Hematopoietic multipotent progenitor cell treated with erythropoietin and hydrocortisone succinate and interleukin-3 and kit ligand, for 8 days (in vitro differentiated cells): ENCODE results near the gene ACOT9.
"Not testable (repeated sequence)": the region's sequence is repeated elsewhere in the genome, so short reads cannot be mapped to it uniquely, and the experiment has no call there.

Experiments used
- DNase-seq: peaks from one replicate; pipeline ENCODE4 v3.0.0-alpha.2; 2015

Gene ACOT9

DNA sequence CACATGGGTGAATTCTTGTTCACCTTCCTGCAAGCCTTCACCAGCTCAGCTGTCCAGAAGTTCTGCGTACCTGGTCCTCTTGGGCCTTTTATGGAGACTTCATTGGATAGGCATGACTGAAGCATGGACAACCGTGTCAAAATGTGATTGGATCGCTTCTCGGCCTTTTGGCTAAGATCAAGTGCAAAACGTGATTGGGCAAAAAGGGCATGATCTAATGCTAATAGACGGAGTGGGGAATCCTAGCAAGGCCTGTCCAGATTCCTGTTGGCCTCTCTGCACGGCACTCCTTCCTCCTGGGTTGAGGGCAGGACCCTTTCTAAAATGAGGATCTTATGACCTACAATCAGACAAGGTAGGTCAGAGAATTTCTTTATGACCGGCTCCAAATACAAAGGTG, 50.9 kb downstream of the ACOT9 start:
- DNase-seq: no peak

DNA sequence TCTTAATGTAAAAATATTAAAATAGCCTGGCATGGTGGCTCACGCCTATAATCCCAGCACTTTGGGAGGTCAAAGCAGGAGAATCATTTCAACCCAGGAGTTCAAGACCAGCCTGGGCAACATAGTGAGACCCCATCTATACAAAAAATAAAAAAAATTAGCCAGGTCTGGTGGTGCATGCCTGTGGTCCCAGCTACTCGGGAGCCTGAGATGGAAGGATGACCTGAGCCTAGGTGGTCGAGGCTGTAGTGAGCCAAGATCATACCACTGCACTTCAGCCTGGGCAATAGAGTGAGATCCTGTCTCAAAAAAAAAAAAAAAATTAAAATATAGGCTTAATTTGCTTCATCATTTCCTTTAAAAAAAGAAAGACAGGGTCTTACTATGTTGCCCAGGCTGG, 66.6 kb downstream of the ACOT9 start:
- not testable (repeated sequence) for DNase-seq

DNA sequence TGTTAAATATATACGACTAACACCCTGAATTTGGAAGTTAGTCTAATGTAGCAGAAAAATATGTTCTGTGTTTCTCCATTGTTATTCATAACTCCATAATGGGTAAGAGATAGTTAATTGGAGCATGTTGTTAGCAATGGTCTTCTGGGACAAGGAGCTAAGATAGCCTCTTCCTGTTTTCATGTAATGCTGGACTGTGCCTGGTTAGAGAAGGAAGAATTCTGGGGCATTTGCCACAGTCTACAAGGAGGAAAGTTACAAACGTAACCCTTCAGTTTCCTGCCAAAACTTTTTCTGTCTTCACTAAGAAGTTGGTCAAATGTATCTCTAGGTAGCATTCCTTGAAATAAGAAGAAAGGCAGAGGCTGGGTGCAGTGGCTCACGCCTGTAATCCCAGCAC, 70.0 kb downstream of the ACOT9 start:
- DNase-seq: no peak

DNA sequence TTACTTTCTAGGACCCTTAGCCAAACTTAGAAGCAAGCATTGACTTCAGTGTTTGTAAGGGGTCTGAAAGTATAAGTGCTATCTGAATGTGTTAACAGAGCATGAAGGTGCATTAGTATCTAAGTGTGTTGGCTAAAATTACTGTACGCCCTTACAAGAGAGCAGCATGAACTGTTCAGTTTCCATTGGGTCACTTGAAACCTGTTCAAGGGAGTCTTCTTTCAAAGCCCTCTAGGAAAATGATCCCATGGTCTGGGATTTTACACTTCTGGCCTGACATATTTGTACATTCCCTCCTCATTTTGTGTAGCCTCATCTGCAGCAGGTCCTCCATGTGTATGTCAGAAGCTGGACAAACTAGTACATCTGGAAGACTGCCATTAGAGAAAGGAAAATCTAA, 72.5 kb downstream of the ACOT9 start:
- DNase-seq: no peak

DNA sequence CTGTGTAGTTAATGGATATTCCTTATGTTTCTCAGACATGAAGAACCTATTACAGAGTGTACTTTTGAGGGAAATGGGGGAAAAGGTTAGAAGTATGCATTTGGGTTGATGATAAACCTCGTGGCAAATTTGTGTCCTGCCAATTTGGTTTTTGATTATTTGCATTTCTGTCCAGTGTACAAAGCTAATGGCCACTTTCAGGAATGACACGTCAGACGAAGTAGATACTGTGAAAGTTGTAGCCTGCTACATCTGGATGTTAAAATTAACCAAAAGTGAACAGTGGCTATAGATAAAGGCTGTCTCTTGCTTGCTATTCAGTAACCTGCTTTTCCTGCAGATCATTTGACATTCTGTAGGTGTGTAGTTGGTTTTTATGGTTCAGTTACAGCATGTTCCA, 74.7 kb downstream of the ACOT9 start:
- peak; percentile 15 for DNase-seq

DNA sequence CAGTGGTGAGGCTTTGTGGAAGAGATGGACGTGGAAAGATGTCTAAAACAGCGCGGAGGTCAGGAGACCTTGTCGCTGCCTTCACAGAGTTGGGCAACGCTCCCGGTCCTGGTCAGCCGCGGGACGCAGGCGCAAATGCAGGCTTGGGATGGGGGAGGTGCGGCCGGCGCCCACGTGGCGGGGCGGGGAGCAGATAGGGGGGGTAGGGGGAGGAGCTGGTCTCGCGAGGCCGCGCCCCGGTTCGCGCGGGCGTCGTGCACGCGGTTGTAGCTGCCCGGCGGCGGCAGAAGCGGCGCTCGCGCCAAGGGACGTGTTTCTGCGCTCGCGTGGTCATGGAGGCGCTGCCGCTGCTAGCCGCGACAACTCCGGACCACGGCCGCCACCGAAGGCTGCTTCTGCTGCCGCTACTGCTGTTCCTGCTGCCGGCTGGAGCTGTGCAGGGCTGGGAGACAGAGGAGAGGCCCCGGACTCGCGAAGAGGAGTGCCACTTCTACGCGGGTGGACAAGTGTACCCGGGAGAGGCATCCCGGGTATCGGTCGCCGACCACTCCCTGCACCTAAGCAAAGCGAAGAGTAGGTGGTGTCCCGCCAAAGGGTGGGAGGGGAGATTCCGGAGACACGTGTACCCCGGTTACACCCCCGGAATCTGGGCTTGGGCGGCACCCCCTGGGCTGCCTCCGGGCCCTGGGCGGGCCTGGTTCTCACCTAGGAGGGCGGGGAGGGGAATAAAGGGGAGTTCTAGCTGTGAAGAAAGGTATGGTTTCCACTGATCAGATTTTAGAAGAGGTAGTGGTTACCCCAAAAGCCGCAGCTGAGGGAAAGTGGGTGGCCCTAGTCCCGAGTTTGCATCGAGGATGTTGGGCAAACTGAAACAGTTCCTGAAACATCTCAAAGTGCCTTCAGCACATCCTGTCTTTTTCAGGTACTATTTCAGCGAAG, 75.6 kb downstream of the ACOT9 start, which contains the start of gene PRDX4:
PRDX4 (plus strand) TSS at position 255 of the 939 bp plus-strand sequence; CDS start at position 333, 78 bp downstream.
- peak; percentile 84 for DNase-seq

DNA sequence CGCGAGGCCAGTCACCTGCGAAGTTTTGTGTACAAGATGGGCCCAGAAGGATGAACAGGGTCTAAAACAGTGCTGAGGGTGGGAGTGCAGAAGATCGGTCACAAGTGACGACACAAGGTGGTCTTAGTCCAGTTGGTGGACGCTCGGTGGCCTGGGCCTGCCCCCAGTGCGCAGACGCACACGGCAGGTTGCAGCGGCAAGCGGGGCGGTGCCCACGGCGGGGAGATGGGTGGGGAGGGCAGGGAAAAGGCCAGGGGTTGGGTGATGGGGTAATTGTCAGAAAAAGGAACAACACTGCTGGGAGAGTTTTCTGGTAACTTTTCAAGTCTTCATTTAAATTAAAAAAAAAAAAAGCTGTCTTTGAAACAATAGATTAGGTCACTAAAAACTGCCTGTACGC, 76.8 kb downstream of the ACOT9 start:
- DNase-seq: no peak

DNA sequence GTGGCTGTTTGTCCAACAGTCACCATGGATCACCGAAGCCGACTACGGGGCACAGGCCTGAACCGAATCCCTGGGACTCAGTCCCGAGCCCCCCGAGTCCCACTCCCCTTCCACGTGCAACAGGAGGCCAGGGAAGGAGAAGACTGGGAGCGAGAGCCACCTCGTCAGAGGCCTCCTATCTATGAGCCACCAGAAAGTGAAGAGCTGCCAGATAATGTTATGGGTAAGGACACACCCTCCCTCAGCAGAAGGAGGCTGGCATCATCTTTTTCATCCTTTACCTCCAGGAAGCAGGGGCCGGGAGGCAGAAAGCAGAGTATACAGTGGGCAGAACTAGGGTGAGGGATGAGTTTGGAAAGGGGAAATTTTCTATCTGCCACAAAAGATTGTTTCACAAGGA, 78.6 kb downstream of the ACOT9 start:
- peak; percentile 68 for DNase-seq

DNA sequence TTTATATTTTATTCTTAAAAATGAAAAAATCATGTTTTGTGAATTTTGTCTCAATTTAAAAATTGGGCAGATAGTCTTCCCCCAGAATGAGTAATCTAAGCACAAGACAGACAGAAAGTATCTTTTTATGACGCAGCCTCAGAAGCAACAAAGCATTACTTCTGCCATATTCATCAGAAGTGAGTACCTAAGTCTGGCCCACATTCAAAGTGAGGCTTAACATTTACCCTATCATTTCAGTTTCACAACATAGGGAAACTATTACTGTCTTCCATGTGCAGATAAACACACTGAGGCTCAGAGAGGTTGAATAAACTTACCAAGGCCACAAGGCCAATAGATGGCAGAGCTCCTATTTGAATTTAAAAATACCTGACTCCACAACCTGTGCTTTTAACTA, 80.2 kb downstream of the ACOT9 start:
- no peak for DNase-seq

DNA sequence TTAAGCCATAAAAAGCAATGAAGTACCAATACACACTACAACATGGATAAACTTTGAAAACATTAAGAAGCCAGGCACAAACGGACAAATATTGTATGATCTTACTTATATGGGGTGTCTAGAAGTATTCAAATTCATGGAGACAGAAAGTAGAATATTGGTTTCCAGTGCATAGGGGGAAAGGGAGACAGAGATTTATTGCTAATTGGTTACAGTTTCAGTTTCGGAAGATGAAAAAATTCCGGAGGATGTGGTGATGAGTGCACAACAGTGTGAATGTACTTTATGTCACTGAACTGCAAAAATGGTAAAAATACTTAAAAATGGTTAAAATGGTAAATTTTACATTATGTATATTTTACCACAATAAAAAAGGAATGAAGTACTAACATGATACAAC, 80.9 kb downstream of the ACOT9 start:
- DNase-seq: no peak

DNA sequence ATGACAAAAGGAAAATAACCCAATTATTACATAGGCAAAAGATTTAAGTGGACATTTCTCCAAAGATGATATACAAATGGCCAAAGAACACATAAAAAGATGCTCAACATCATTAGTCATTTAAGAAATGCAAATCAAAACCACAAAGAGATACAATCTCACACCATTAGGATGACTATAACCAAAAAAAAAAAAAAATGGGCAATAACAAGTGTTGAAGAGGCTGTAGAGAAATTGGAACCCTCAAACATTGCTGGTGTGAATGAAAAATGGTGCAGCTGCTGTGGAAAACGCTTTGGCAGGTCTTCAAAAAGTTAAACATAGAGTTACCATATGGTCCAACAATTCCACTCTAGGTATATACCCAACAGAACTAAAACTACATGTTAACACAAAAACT, 81.4 kb downstream of the ACOT9 start:
- DNase-seq: no peak

DNA sequence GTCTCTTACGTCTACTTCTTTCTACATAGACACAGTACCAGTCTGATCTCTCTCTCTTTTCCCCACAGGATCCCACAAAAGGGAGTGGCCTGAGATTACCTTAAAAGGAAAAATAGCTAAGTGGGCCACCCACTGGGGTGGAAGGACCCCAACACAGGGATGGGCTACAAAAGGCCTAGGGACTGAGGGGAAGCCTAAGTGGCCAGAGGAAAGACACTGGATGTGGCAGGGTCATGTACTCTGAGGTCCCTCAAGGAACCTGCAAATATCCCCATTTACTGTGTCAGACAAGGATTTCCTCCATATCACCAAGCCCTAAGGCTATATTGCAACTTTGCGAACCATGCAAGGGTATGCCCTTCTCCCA, 82.3 kb downstream of the ACOT9 start:
- DNase-seq: no peak

DNA sequence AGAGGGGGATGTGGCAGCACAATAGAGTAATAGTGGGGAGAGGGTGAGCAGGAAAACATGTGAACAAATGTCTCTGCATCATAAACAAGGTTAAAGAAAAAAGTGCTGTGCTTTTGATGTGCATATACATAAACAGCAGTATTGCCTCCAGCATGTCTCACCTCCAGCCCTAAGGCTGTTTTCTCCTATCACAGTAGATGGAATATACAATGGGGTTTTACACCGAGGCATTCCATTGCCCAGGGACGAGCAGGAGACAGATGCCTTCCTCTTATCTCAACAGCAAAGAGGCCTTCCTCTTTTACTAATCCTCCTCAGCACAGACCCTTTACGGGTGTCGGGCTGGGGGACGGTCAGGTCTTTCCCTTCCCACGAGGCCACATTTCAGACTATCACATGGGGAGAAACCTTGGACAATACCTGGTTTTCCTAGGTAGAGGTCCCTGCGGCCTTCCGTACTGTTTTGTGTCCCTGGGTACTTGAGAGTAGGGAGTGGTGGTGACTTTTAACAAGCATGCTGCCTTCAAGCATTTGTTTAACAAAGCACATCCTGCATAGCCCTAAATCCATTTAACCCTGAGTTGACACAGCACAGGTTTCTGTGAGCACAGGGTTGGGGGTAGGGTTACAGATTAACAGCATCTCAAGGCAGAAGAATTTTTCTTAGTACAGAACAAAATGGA, 82.9 kb downstream of the ACOT9 start:
- not testable (repeated sequence) for DNase-seq

DNA sequence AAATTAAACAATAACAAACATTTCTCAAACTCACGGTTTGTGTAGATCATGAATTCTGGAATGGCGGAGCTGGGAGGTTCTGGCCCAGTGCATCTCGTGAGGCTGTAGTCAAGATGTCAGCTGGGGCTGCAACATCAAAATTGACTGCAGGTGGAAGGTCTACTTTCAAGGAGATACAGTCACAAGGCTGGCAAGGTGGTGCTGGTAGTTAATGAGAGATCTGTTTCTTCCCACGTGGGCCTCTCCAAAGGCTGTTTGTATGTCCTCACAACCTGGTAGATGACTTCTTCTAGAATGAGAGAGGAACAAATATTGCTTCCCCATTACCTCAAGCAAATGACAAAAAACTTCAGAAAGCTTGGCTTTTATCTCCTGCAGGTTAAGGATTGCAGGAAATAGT, 83.7 kb downstream of the ACOT9 start:
- no peak for DNase-seq

DNA sequence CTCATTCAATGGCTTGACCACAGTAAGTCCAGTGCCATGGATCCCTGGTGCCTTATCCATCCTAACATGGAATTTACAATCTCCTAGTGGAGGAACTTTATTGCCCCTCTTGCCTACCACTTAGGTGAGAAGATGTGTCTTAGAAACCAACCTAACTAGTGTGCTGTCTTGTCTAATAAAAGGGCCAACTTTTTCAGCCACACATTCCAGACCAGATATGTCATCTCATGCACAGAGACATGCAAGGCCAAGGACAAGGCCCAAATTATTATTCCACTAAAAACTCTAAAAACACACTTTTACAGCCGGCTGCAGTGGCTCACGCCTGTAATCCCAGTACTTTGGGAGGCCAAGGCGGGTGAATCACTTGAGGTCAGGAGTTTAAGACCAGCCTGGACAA, 86.4 kb downstream of the ACOT9 start:
- DNase-seq: no peak

DNA sequence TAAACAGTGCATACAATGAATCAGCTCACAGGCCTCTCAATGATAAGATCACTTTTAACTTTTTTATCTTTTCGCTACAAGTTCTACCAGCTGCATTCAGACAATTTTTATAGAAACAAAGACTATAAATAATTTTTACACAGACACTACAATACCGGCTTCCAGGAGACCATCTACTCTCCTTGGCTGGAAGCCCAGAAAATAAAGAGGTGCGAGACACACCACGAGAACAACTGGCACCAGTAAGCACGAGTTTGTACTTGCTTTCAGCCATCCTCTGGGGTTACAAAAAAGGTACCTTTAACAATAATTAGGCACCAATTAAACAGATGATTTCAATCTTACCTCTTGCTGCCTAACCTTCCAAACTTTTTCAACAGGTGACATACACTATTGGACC, 87.0 kb downstream of the ACOT9 start:
- peak; percentile 24 for DNase-seq
